ENCODE data around the gene MAP1LC3B2.

DNA sequence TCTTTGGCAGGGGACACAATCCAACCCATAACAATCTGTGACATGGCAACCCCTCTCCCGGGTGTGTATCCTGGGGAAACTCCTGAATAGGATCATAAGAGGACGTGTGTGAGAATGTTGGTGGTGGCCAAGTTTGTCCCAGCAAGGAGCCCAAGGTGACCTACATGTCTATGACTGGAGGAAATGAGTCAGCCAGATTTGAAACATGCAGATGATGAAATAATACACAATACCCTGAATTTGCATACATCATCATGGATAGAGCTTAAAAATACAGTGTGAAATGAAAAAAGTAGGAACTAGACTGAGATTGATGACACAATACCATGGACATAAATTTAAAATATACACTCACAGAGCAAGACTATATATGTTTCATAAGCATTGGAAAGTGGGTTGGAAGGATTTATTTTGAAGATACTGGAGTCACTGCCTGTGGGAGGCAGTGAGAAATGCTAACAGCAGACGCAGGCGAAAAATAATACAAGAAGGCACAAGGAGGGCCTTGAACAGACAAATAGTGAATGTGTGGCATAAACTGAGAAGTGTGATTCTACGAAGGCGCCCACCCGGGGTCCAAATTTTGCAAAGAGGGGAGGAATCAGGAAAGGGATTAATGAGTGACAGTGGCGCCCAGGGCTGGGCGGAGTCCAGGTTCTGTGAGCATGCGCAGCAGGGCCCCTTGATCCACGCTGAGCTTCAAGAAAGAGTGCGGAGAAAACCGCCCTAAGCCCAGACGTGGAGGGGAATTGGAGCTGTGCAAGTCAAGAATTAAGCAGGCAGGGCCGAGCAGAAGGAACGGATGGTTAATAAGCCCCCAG is 7.0 kb upstream of the MAP1LC3B2 start:
- TF ChIP-seq, protein P1, sequence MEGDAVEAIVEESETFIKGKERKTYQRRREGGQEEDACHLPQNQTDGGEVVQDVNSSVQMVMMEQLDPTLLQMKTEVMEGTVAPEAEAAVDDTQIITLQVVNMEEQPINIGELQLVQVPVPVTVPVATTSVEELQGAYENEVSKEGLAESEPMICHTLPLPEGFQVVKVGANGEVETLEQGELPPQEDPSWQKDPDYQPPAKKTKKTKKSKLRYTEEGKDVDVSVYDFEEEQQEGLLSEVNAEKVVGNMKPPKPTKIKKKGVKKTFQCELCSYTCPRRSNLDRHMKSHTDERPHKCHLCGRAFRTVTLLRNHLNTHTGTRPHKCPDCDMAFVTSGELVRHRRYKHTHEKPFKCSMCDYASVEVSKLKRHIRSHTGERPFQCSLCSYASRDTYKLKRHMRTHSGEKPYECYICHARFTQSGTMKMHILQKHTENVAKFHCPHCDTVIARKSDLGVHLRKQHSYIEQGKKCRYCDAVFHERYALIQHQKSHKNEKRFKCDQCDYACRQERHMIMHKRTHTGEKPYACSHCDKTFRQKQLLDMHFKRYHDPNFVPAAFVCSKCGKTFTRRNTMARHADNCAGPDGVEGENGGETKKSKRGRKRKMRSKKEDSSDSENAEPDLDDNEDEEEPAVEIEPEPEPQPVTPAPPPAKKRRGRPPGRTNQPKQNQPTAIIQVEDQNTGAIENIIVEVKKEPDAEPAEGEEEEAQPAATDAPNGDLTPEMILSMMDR (IDR thresholded peaks at IDR 0.05): no peak
- TF ChIP-seq, protein P2, sequence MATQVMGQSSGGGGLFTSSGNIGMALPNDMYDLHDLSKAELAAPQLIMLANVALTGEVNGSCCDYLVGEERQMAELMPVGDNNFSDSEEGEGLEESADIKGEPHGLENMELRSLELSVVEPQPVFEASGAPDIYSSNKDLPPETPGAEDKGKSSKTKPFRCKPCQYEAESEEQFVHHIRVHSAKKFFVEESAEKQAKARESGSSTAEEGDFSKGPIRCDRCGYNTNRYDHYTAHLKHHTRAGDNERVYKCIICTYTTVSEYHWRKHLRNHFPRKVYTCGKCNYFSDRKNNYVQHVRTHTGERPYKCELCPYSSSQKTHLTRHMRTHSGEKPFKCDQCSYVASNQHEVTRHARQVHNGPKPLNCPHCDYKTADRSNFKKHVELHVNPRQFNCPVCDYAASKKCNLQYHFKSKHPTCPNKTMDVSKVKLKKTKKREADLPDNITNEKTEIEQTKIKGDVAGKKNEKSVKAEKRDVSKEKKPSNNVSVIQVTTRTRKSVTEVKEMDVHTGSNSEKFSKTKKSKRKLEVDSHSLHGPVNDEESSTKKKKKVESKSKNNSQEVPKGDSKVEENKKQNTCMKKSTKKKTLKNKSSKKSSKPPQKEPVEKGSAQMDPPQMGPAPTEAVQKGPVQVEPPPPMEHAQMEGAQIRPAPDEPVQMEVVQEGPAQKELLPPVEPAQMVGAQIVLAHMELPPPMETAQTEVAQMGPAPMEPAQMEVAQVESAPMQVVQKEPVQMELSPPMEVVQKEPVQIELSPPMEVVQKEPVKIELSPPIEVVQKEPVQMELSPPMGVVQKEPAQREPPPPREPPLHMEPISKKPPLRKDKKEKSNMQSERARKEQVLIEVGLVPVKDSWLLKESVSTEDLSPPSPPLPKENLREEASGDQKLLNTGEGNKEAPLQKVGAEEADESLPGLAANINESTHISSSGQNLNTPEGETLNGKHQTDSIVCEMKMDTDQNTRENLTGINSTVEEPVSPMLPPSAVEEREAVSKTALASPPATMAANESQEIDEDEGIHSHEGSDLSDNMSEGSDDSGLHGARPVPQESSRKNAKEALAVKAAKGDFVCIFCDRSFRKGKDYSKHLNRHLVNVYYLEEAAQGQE (IDR thresholded peaks at IDR 0.05; ENCODE audit: insufficient read depth in 1 of 2, low read depth in 2 of 2, low read length in 1 of 2): no peak
- no peak for TF ChIP-seq POLR2AphosphoS5 (IDR thresholded peaks at IDR 0.05; ENCODE audit: low read depth, low read length)
